Astrocyte (in vitro differentiated cells and primary cell): ENCODE measurements around the gene CFAP97D2.

Experiments
- EZH2 ChIP-seq: IDR thresholded peaks from 2 replicates; pipeline ENCODE4 v1.6.1; 2012; ENCODE audit warnings: mild to moderate bottlenecking, low read length, inconsistent platforms; ENCODE audit not compliant: insufficient read depth
- TF ChIP-seq, protein P1 (sequence below): IDR thresholded peaks from 2 replicates; pipeline ENCODE4 v1.5.1; 2011; ENCODE audit warnings: low read depth, mild to moderate bottlenecking, inconsistent platforms, low read length, moderate library complexity; ENCODE audit not compliant: insufficient read depth

DNA sequence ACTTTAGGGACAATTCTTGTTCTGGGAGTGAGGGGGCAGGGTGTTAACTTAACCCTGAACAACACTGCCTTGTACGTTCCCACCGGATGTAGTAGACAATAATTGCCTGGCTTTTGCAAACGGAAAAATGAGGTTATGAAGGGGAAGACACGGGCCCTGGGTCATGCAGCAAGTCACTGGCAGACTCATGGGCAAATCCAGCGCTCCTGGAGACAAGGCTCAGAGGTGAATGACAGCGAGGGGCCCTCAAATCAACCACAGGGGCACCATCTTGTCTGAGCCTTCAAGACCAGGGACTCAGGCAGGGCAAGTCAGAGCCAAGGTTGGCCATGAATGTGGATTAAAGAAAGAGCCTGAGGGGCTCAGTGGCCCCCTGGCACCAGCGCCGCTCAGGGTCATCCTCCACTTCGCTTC lies 49.4 kb upstream of the CFAP97D2 start:
- TF ChIP-seq EZH2: no peak
- TF ChIP-seq, protein P1, sequence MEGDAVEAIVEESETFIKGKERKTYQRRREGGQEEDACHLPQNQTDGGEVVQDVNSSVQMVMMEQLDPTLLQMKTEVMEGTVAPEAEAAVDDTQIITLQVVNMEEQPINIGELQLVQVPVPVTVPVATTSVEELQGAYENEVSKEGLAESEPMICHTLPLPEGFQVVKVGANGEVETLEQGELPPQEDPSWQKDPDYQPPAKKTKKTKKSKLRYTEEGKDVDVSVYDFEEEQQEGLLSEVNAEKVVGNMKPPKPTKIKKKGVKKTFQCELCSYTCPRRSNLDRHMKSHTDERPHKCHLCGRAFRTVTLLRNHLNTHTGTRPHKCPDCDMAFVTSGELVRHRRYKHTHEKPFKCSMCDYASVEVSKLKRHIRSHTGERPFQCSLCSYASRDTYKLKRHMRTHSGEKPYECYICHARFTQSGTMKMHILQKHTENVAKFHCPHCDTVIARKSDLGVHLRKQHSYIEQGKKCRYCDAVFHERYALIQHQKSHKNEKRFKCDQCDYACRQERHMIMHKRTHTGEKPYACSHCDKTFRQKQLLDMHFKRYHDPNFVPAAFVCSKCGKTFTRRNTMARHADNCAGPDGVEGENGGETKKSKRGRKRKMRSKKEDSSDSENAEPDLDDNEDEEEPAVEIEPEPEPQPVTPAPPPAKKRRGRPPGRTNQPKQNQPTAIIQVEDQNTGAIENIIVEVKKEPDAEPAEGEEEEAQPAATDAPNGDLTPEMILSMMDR: no peak
